AG04449 (cell line): ENCODE results near the gene PXDN.

ENCODE experiments used
- CTCF ChIA-PET: fragments of 350-600 bp; formaldehyde crosslinking; extraction: SDS; loops from one replicate; lab custom pipeline; 2021; ENCODE audit warnings: antibody characterized with exemption; lab: Yijun Ruan, JAX
- POLR2A ChIA-PET: fragments of 400-600, 350-600 bp; formaldehyde crosslinking; extraction: SDS; loops from one replicate; lab custom pipeline; 2020; ENCODE audit warnings: antibody characterized with exemption, inconsistent platforms; lab: Yijun Ruan, JAX
- DNase-seq: peaks from one replicate; pipeline ENCODE4 v3.0.0-alpha.2; 2010; ENCODE audit warnings: low read depth, low spot score
- H3K4me3 ChIP-seq: 2 replicates; pipeline ENCODE4 v1.5.1; 2011; ENCODE audit warnings: low read depth, mild to moderate bottlenecking, control low read depth, low read length
- TF ChIP-seq, protein P1 (sequence below): IDR thresholded peaks from one replicate; pipeline ENCODE4 v1.5.1; 2011; ENCODE audit warnings: mild to moderate bottlenecking, moderate library complexity, low read length, control low read depth, inconsistent platforms; ENCODE audit not compliant: insufficient read depth; ENCODE audit errors: missing control alignments

PXDN gene

DNA sequence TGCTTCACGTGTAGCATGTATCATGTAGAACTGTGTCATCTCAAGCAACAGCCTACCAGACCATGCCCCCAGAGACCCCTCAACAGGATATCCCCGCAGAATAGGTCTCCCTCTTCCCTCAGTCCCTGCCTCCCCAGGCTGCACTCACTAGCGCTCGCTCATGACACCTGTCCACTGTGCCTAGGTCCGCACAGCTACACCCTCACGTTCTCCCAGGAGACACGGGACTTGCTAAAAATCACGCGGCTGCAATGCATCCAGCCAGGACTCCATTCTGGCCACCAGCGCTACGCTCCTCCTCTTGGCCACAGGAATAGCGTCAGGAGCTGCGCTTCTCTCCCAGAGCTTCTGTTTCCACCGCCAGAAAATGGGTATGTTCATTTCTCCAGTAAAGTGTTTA is 2.5 kb downstream of the PXDN start:
- CTCF ChIA-PET: interaction anchor here (0.5 to 4.5 kb wide), 20 partner anchors 10 to 191 kb away, joined by 3 to 24 read pairs (median 4); no protein-coding TSS in a partner anchor
- DNase-seq: no peak
- POLR2A ChIA-PET: interaction anchor here (5.6 kb wide), 1 partner anchor 12 kb away, joined by 64 read pairs; no protein-coding TSS in a partner anchor
- TF ChIP-seq, protein P1, sequence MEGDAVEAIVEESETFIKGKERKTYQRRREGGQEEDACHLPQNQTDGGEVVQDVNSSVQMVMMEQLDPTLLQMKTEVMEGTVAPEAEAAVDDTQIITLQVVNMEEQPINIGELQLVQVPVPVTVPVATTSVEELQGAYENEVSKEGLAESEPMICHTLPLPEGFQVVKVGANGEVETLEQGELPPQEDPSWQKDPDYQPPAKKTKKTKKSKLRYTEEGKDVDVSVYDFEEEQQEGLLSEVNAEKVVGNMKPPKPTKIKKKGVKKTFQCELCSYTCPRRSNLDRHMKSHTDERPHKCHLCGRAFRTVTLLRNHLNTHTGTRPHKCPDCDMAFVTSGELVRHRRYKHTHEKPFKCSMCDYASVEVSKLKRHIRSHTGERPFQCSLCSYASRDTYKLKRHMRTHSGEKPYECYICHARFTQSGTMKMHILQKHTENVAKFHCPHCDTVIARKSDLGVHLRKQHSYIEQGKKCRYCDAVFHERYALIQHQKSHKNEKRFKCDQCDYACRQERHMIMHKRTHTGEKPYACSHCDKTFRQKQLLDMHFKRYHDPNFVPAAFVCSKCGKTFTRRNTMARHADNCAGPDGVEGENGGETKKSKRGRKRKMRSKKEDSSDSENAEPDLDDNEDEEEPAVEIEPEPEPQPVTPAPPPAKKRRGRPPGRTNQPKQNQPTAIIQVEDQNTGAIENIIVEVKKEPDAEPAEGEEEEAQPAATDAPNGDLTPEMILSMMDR: no peak
- H3K4me3 ChIP-seq: peak overlapping the region; percentile 75

DNA sequence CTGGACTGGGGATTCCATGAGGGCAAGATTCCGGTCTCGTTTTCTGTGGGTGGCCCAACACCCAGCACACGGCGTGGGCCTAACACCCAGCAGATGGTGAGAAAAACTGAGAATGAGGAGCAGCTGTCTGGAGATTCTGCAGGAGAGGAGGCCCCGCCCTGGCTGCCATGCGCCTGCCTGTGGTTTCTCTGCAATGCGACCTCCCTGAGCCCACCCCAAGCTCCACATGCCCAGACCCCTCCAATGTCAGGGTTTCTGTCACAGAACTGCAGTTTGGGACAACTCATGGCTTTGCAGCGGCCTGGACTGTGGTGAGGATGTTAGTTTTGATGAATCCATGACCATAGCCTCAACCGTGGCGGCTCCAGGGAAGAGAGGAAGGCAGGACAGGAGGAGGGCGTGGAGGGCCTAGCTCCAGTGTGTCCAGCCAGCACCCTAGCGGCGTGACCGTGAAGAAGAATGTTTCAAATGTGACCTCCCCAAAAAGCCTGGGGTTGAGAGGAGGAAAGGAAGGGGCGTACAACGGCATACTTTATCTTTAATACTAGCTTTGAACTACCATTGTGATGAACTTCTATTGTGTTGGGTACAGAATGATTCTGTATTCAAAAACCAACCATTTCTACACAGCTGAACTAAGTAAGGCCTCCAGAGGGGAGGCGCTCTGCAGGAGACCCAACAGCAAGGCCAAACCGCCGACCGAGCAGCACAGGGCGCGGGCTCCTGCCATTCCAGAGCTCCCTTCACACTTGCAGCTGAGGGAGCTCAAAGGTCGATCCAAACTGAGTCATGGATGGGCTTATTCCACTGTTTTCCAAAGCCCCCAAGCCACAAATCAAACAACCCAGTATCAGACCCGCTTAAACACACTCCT is 3.4 kb downstream of the PXDN start:
- DNase-seq: no peak
- TF ChIP-seq, protein P1: peak; percentile 22
- CTCF ChIA-PET: interaction anchor here (0.8 to 4.5 kb wide), 15 partner anchors 11 to 190 kb away, joined by 3 to 24 read pairs (median 4); no protein-coding TSS in a partner anchor
- peak overlapping the region; percentile 48 for H3K4me3 ChIP-seq
- POLR2A ChIA-PET: interaction anchor here (0.6 to 5.6 kb wide), 4 partner anchors 11 to 88 kb away, joined by 3 to 64 read pairs (median 6); no protein-coding TSS in a partner anchor

DNA sequence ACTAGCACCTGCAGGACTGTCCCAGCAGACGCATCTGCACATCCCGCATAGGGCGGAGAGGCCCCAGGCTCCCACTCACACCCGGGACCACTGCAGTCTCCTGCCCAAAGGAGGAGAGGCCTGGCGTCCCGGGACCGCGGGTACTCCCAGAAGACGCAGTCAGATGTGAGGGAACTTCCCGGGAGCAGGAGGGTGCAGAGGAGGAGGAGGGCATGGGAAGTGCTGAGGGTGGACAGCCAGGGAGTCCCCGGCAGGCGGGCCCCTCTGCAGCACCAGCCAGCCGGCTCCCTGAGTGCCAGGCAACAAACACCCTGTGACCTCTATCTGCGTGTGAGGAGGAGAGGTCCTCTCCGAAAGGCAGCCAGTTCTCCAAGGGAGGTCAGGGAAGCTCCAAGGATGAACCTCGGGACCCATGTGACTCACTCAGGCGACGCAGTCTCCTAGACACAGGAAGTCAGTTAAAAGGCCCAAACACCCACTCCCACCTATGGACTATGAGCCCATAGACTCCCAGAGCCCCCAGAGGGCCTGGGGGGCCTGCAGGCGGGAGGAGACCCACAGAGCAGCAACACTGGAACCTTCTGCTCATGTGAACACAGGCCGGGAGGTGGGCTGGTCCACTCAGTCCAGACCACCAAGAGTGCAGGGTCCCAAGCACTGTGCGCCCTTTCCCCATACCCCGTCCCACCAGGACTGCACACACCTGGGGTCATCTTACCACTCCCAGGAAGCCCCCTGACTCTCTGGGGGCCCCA is 4.2 kb downstream of the PXDN start:
- TF ChIP-seq, protein P1: no peak
- ChIA-PET POLR2A (interaction anchor here (0.9 to 5.6 kb wide), 3 partner anchors 10 to 146 kb away, joined by 3 to 64 read pairs (median 8); no protein-coding TSS in a partner anchor), CTCF (interaction anchor here (1.0 to 4.5 kb wide), 9 partner anchors 10 to 189 kb away, joined by 3 to 24 read pairs (median 4); no protein-coding TSS in a partner anchor)
- peak overlapping the region; percentile 48 for H3K4me3 ChIP-seq
- no peak for DNase-seq

DNA sequence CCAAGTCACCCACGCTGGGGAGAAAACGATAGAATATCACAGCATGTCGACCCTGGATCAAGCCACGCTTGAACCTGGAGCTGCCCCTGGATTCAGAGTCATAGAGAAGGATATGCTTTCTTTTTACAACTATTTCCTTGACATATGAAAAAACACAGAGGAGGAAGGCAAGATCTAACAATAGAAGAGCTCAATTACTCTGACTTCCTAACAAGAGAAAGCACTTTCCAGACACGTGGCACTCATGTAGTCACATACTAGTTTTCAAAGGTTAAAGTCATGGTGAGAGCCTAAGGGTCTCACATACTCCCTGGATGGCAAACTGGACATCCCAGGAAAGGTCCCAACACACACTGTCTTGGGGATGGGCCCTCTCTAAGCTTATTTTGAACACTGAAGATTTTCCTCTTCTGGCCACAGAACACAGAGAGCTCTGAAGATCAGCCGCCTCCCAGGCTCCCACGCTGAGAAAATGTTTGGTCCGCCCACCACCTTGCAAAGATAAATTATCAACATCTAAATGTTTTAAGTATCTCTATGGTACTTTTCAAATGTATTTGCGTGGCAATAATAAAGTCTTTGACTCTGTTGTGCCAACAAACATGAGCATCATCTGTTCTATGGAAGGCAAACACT is 4.9 kb downstream of the PXDN start:
- ChIA-PET POLR2A (interaction anchor here (0.9 to 5.6 kb wide), 3 partner anchors 8 to 146 kb away, joined by 3 to 64 read pairs (median 3); no protein-coding TSS in a partner anchor), CTCF (interaction anchor here (1.2 to 4.5 kb wide), 7 partner anchors 9 to 185 kb away, joined by 3 to 24 read pairs (median 4); no protein-coding TSS in a partner anchor)
- no peak for DNase-seq
- H3K4me3 ChIP-seq: peak overlapping the region; percentile 48
- TF ChIP-seq, protein P1: no peak

DNA sequence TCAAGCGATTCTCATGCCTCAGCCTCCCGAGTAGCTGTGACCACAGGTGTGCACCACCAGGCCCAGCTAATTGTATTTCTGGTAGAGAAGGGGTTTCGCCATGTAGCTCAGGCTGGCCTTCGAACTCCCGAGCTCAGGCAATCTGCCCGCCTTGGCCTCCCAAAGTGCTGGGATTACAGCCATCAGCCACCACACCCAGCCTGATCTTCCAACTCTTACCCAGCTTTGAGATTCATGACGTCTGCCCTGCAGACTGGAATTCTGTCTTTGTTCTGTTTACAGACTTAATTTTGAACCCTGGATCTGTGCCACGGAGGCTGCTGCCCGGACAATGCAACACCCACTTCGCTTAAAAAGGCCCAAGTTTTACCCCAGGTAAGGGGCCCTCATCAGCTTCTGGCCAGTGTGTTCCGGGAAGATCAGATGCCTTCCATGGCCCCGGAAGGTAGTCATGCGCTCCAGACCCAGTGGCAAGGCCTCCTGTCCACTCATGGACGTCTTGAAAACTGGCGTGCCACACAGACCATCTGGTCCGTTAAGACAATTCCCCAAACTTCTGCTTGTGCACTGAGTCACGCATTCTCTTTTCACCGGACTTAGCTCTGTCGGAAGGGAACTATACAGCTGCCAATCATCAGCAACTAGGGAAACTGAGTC is 5.5 kb downstream of the PXDN start:
- no peak for DNase-seq
- ChIA-PET CTCF (interaction anchor here (0.7 to 4.5 kb wide), 13 partner anchors 8 to 192 kb away, joined by 3 to 24 read pairs (median 4); no protein-coding TSS in a partner anchor), POLR2A (interaction anchor here (0.9 to 5.6 kb wide), 3 partner anchors 9 to 145 kb away, joined by 3 to 64 read pairs (median 3); no protein-coding TSS in a partner anchor)
- TF ChIP-seq, protein P1: no peak
- no peak overlapping the region for H3K4me3 ChIP-seq
